GM23338 (cell line): Measurements from ENCODE around the gene IL9. TPM values are rescaled to one million over a fixed set of nuclear protein-coding genes. Genes with fewer than 3 reads are reported as not detected.

Source experiments
- ATAC-seq: fragments of 200-7000 bp; cut with Tn5 transposase; 3 replicates; pipeline ENCODE4 v1.9.1; 2020
- DNase-seq: peaks from one replicate; pipeline ENCODE4 v3.0.0-alpha.2; 2015; ENCODE audit warnings: low spot score
- H2AFZ ChIP-seq: fragments of 200-600 bp; sonication (generic); 2 replicates; pipeline ENCODE4 v1.8.0; 2016; ENCODE audit warnings: antibody characterized with exemption, mild to moderate bottlenecking, moderate library complexity
- H3F3A ChIP-seq: fragments of 200-600 bp; sonication (generic); replicated peaks from 2 replicates; pipeline ENCODE4 v1.8.0; 2017; ENCODE audit warnings: antibody characterized with exemption, mixed run types, low read depth
- H3K27ac ChIP-seq: fragments of 200-600 bp; sonication (generic); 2 replicates; pipeline ENCODE4 v1.6.1; 2016; ENCODE audit warnings: low read depth
- H3K27me3 ChIP-seq: fragments of 200-600 bp; sonication (generic); 2 replicates; pipeline ENCODE4 v1.8.0; 2016; ENCODE audit warnings: mild to moderate bottlenecking, mixed run types, moderate library complexity; ENCODE audit not compliant: insufficient read depth
- H3K36me3 ChIP-seq: fragments of 200-600 bp; sonication (generic); 2 replicates; pipeline ENCODE4 v1.8.0; 2016; ENCODE audit warnings: mild to moderate bottlenecking; ENCODE audit not compliant: insufficient read depth
- H3K4me1 ChIP-seq: fragments of 200-600 bp; sonication (generic); 2 replicates; pipeline ENCODE4 v1.8.0; 2016; ENCODE audit warnings: mild to moderate bottlenecking, moderate library complexity; ENCODE audit not compliant: insufficient read depth
- H3K4me2 ChIP-seq: fragments of 200-600 bp; sonication (generic); 2 replicates; pipeline ENCODE4 v1.7.1; 2017; ENCODE audit warnings: mixed run types
- H3K4me3 ChIP-seq: fragments of 200-600 bp; sonication (generic); 2 replicates; pipeline ENCODE4 v1.6.1; 2016; ENCODE audit warnings: mixed run types
- H3K79me2 ChIP-seq: fragments of 200-600 bp; sonication (generic); replicated peaks from 2 replicates; pipeline ENCODE4 v1.8.0; 2017; ENCODE audit warnings: mild to moderate bottlenecking; ENCODE audit not compliant: insufficient read depth
- H3K9me2 ChIP-seq: fragments of 200-600 bp; sonication (generic); 2 replicates; pipeline ENCODE4 v1.8.0; 2017; ENCODE audit not compliant: insufficient read depth
- H4K20me1 ChIP-seq: fragments of 200-600 bp; sonication (generic); replicated peaks from 2 replicates; pipeline ENCODE4 v1.8.0; 2017; ENCODE audit warnings: mild to moderate bottlenecking; ENCODE audit not compliant: insufficient read depth
- H3K27ac Mint-ChIP-seq: 2 replicates; pipeline ENCODE4 v1.8.0; 2020; ENCODE audit warnings: inconsistent platforms, mild to moderate bottlenecking, moderate library complexity, mixed read lengths
- H3K27me3 Mint-ChIP-seq: 3 replicates; pipeline ENCODE4 v1.8.0; 2022; ENCODE audit warnings: low read depth, mild to moderate bottlenecking, moderate library complexity, mixed read lengths, inconsistent platforms; ENCODE audit not compliant: insufficient read depth, poor library complexity
- H3K36me3 Mint-ChIP-seq: 3 replicates; pipeline ENCODE4 v1.8.0; 2021; ENCODE audit warnings: low read depth, mild to moderate bottlenecking, inconsistent platforms, moderate library complexity, mixed read lengths
- H3K4me1 Mint-ChIP-seq: 3 replicates; pipeline ENCODE4 v1.8.0; 2020; ENCODE audit warnings: mild to moderate bottlenecking, inconsistent platforms, mixed read lengths
- H3K4me3 Mint-ChIP-seq: 3 replicates; pipeline ENCODE4 v1.8.0; 2021; ENCODE audit warnings: moderate library complexity, mild to moderate bottlenecking, inconsistent platforms, mixed read lengths
- H3K9me3 Mint-ChIP-seq: 3 replicates; pipeline ENCODE4 v1.8.0; 2020; ENCODE audit warnings: moderate library complexity, mild to moderate bottlenecking, inconsistent platforms, mixed read lengths
- CTCF ChIP-seq, 2 experiments: fragments of 200-600 bp in 1 of 2; sonication (generic) in 1 of 2; conservative IDR thresholded peaks; 2 replicates each; pipeline versions ENCODE4 v1.5.1 to v1.6.1; 2016 to 2017; ENCODE audit warnings: antibody characterized with exemption in 2 of 2, low read depth in 2 of 2, mild to moderate bottlenecking in 2 of 2, moderate library complexity in 1 of 2
- ETS1 ChIP-seq: IDR thresholded peaks from 2 replicates; pipeline ENCODE4 v1.6.1; 2016; ENCODE audit warnings: antibody characterized with exemption
- EZH2 ChIP-seq: fragments of 200-600 bp; sonication (generic); IDR thresholded peaks from one replicate; pipeline ENCODE4 v1.8.0; 2017; ENCODE audit warnings: antibody characterized with exemption, mild to moderate bottlenecking, low read depth; ENCODE audit not compliant: unreplicated experiment
- EZH2phosphoT487 ChIP-seq: fragments of 200-600 bp; sonication (generic); IDR thresholded peaks from one replicate; pipeline ENCODE4 v1.8.1; 2018; ENCODE audit warnings: antibody characterized with exemption; ENCODE audit not compliant: unreplicated experiment
- NANOG ChIP-seq: IDR thresholded peaks from 2 replicates; pipeline ENCODE4 v1.6.1; 2016; ENCODE audit warnings: antibody characterized with exemption, borderline replicate concordance
- POLR2AphosphoS5 ChIP-seq: IDR thresholded peaks from 2 replicates; pipeline ENCODE4 v1.6.1; 2016; ENCODE audit warnings: antibody characterized with exemption, low read depth
- ZNF114 ChIP-seq: fragments of 250-450 bp; sonication (Bioruptor Pico); IDR thresholded peaks from 2 replicates; pipeline ENCODE4 v1.5.0; 2020; ENCODE audit warnings: mild to moderate bottlenecking, moderate library complexity
- ZNF462 ChIP-seq: fragments of 250-450 bp; sonication (Bioruptor Pico); IDR thresholded peaks from 2 replicates; pipeline ENCODE4 v1.5.0; 2020; ENCODE audit warnings: mild to moderate bottlenecking, moderate library complexity
- polyA plus RNA-seq: library from polyadenylated mRNA; unstranded; fragments of >200 nt; fragmentation: Nextera tagmentation; extraction: Ambion mirVana; gene quantifications from 2 replicates; pipeline ENCODE4 v1.2.1, GENCODE V29; 2016
- total RNA-seq: library from RNA; depleted of rRNA; stranded (reverse); fragments of >200 nt; shearing (Covaris generic); gene quantifications from 2 replicates; pipeline ENCODE4 v1.2.3, GENCODE V29; 2014

IL9 gene
- total and polyA plus RNA-seq, 2 experiments from 2014 or later, result not detected

GRCh38 chr5:135868681-135869080 is 27.0 kb downstream of the IL9 start (continued):
- no peak for TF ChIP-seq CTCF (conservative IDR thresholded peaks at IDR 0.05; ENCODE audit: low read depth in 2 of 2)
- no peak for TF ChIP-seq EZH2
- no peak for TF ChIP-seq ETS1
- TF ChIP-seq NANOG, result no peak
- TF ChIP-seq POLR2AphosphoS5, result no peak
- TF ChIP-seq EZH2phosphoT487, result no peak
- no peak for TF ChIP-seq ZNF114 (CRISPR knock-in tag)

- Histone ChIP-seq H3K4me2 (no peak overlapping the region), H3K27me3 (no peaks in the 10 kb centered on the region), H3K79me2 (no peaks in the 10 kb centered on the region), H3K36me3 (no peaks in the 10 kb centered on the region), H3F3A (no peaks in the 10 kb centered on the region), H3K27ac (no peak overlapping the region), H3K4me1 (no peaks in the 10 kb centered on the region), H4K20me1 (no peaks in the 10 kb centered on the region), H3K4me3 (no peak overlapping the region), H2AFZ (no peak overlapping the region), H3K9me2 (0 out of 2 replicates have a peak, but pooled peaks cover 5% of the 10 kb centered on the region)
- H3K9me3 Mint-ChIP-seq, result no peaks in the 10 kb centered on the region
- TF ChIP-seq ZNF462 (CRISPR knock-in tag) (no peak), ZNF114 (CRISPR knock-in tag) (no peak), POLR2AphosphoS5 (no peak), CTCF (conservative IDR thresholded peaks at IDR 0.05; ENCODE audit: low read depth in 2 of 2) (no peak)
- ATAC-seq, result no peak
- peaks cover 2% of the 10 kb centered on the region for H3K27me3 Mint-ChIP-seq
- no peaks in the 10 kb centered on the region for H3K36me3 Mint-ChIP-seq
- no peak for DNase-seq
- H3K4me1 Mint-ChIP-seq, result no peaks in the 10 kb centered on the region
- no peak overlapping the region for H3K4me3 Mint-ChIP-seq
- no peak overlapping the region for H3K27ac Mint-ChIP-seq
These were observed 28.0 kb downstream of the IL9 start for GRCh38 chr5:135867599-135867998.
